Breast epithelium (tissue), 4 donors: ENCODE measurements around the gene NYAP2. TPM values are rescaled to one million over a fixed set of nuclear protein-coding genes. Genes with fewer than 3 reads are reported as not detected.

Experiments used
- DNase-seq, 2 donors: peaks; one replicate each; pipeline ENCODE4 v3.0.0-alpha.2; 2019; ENCODE audit warnings: low spot score in 2 of 2
- H3K27ac ChIP-seq, 2 donors: fragments of 200-600 bp; sonication (generic) in 1 of 2; one replicate each; pipeline ENCODE4 v1.5.1; 2016 to 2019; ENCODE audit warnings: mild to moderate bottlenecking in 1 of 2
- H3K27me3 ChIP-seq, 2 donors: fragments of 200-600 bp; sonication (generic) in 1 of 2; one replicate each; pipeline versions ENCODE4 v1.5.1 to v1.6.0; 2017 to 2019; ENCODE audit warnings: control low read depth in 1 of 2, mild to moderate bottlenecking in 1 of 2
- H3K36me3 ChIP-seq: fragments of 200-600 bp; one replicate; pipeline ENCODE4 v1.5.1; 2019
- H3K4me1 ChIP-seq, 2 donors: fragments of 200-600 bp; sonication (generic); one replicate each; pipeline ENCODE4 v1.5.1; 2016 to 2019; ENCODE audit warnings: control low read depth in 1 of 2
- H3K4me3 ChIP-seq, 3 donors: fragments of 200-600 bp; sonication (generic); 1 replicate in 2 of 3; 2 replicates in 1 of 3; pipeline ENCODE4 v1.5.1; 2016 to 2019; ENCODE audit warnings: mild to moderate bottlenecking in 3 of 3, moderate library complexity in 2 of 3
- H3K9me3 ChIP-seq, 2 donors: fragments of 200-600 bp; sonication (generic) in 1 of 2; one replicate each; pipeline ENCODE4 v1.5.1; 2016 to 2019; ENCODE audit warnings: control low read depth in 1 of 2
- CTCF ChIP-seq, 3 donors: fragments of 450-650 bp; IDR thresholded peaks; one replicate each; pipeline ENCODE4 v1.5.1; 2016 to 2017; ENCODE audit warnings: antibody characterized with exemption in 3 of 3, mild to moderate bottlenecking in 3 of 3, moderate library complexity in 3 of 3
- POLR2A ChIP-seq: fragments of 450-650 bp; IDR thresholded peaks from one replicate; pipeline ENCODE4 v1.6.1; 2016; ENCODE audit warnings: antibody characterized with exemption, mild to moderate bottlenecking, moderate library complexity
- POLR2AphosphoS5 ChIP-seq, 3 donors: sonication (generic); formaldehyde crosslinking; IDR thresholded peaks; one replicate each; pipeline ENCODE4 v1.6.1; 2017; ENCODE audit warnings: antibody characterized with exemption in 3 of 3
- intact Hi-C: fragments of 100-400 bp; cut with DNase I; formaldehyde crosslinking; loops from one replicate; pipeline ENCODE4 v1.15.1; 2023; ENCODE audit warnings: low total_unique reads
- total RNA-seq, 3 donors: library from RNA; depleted of rRNA; stranded (reverse); fragments of >200 nt; gene quantifications; one replicate each; pipeline ENCODE4 v1.1.0, GENCODE V29; 2016

The NYAP2 gene
- total RNA-seq, 3 donors from 2014 or later: 0.15 TPM; not detected in 2

- intact Hi-C loops: no loop called here
- no peaks in the 10 kb centered on the region for H3K36me3 ChIP-seq
- no peak overlapping the region for H3K27ac ChIP-seq
- H3K27me3 ChIP-seq: no peaks in the 10 kb centered on the region
- H3K9me3 ChIP-seq: no peaks in the 10 kb centered on the region
- no peak for DNase-seq
- H3K4me1 ChIP-seq: no peaks in the 10 kb centered on the region
- no peak overlapping the region for H3K4me3 ChIP-seq
- TF ChIP-seq CTCF (IDR thresholded peaks at IDR 0.05) (no peak), POLR2AphosphoS5 (IDR thresholded peaks at IDR 0.05) (no peak), POLR2A (no peak)
Observed at GRCh38 chr2:225425284-225425683, 25.8 kb downstream of the NYAP2 start.

GRCh38 chr2:225428360-225428759 is 28.9 kb downstream of the NYAP2 start:
- Histone ChIP-seq H3K9me3 (no peaks in the 10 kb centered on the region), H3K4me3 (no peak overlapping the region), H3K27me3 (no peaks in the 10 kb centered on the region), H3K4me1 (no peaks in the 10 kb centered on the region), H3K27ac (no peak overlapping the region), H3K36me3 (no peaks in the 10 kb centered on the region)
- intact Hi-C loops: no loop called here
- no peak for TF ChIP-seq POLR2AphosphoS5 (IDR thresholded peaks at IDR 0.05)
- no peak for TF ChIP-seq POLR2A
- no peak for TF ChIP-seq CTCF (IDR thresholded peaks at IDR 0.05)
- no peak for DNase-seq

GRCh38 chr2:225429717-225430116 is 30.2 kb downstream of the NYAP2 start:
- intact Hi-C loops: no loop called here
- H3K9me3 ChIP-seq: no peaks in the 10 kb centered on the region
- no peak overlapping the region for H3K4me3 ChIP-seq
- no peaks in the 10 kb centered on the region for H3K4me1 ChIP-seq
- no peak overlapping the region for H3K27ac ChIP-seq
- no peak for DNase-seq
- no peak for TF ChIP-seq CTCF (IDR thresholded peaks at IDR 0.05)
- TF ChIP-seq POLR2AphosphoS5 (IDR thresholded peaks at IDR 0.05): no peak
- TF ChIP-seq POLR2A: no peak
- no peaks in the 10 kb centered on the region for H3K27me3 ChIP-seq
- H3K36me3 ChIP-seq: no peaks in the 10 kb centered on the region

- Histone ChIP-seq H3K4me3 (no peak overlapping the region), H3K4me1 (no peaks in the 10 kb centered on the region), H3K27ac (no peak overlapping the region), H3K36me3 (no peaks in the 10 kb centered on the region), H3K9me3 (no peaks in the 10 kb centered on the region), H3K27me3 (no peaks in the 10 kb centered on the region)
- intact Hi-C loops: no loop called here
- no peak for DNase-seq
- no peak for TF ChIP-seq POLR2AphosphoS5 (IDR thresholded peaks at IDR 0.05)
- TF ChIP-seq POLR2A: no peak
- no peak for TF ChIP-seq CTCF (IDR thresholded peaks at IDR 0.05)
Observed at GRCh38 chr2:225431105-225431863, 31.8 kb downstream of the NYAP2 start.

- TF ChIP-seq POLR2AphosphoS5 (IDR thresholded peaks at IDR 0.05): no peak
- no peak for TF ChIP-seq POLR2A
- TF ChIP-seq CTCF (IDR thresholded peaks at IDR 0.05): no peak
- no peak for DNase-seq
- Histone ChIP-seq H3K4me3 (no peak overlapping the region), H3K36me3 (no peaks in the 10 kb centered on the region), H3K27ac (no peak overlapping the region), H3K4me1 (no peaks in the 10 kb centered on the region), H3K27me3 (no peaks in the 10 kb centered on the region), H3K9me3 (no peaks in the 10 kb centered on the region)
- intact Hi-C loops: no loop called here
Observed at GRCh38 chr2:225434014-225434413, 34.5 kb downstream of the NYAP2 start.
